Endothelial cell of umbilical vein (primary cell): ENCODE measurements around the gene DYNC1LI1. TPM values are rescaled to one million over a fixed set of nuclear protein-coding genes. Genes with fewer than 3 reads are reported as not detected.
"Not testable (repeated sequence)": the region's sequence is repeated elsewhere in the genome, so short reads cannot be mapped to it uniquely, and the experiment has no call there.

Experiments
- BruUV-seq: library from RNA; stranded (reverse); fragments of 400-500 nt; replicated peaks from 2 replicates; lab custom pipeline; 2021; lab: Mats Ljungman, UMichigan
- CTCF ChIA-PET: fragments of 300-600, 350-600 bp; sonication (Branson Sonifier 250); formaldehyde crosslinking; loops from one replicate; lab custom pipeline; 2021; ENCODE audit warnings: antibody characterized with exemption, inconsistent platforms; lab: Charles Lee
- POLR2A ChIA-PET: fragments of 300-600, 350-600 bp; sonication (Branson Sonifier 250); formaldehyde crosslinking; loops from one replicate; lab custom pipeline; 2021; ENCODE audit warnings: antibody characterized with exemption, inconsistent platforms; lab: Charles Lee
- DNase-seq: peaks from one replicate; pipeline ENCODE4 v3.0.0-alpha.2; 2011; ENCODE audit warnings: low read depth, low spot score
- FAIRE-seq: peaks from 2 replicates; lab custom pipeline; 2011; peaks lifted over from hg19 to GRCh38; lab: Jason Lieb, UNC
- H2AFZ ChIP-seq: 2 replicates; pipeline ENCODE4 v1.6.0; 2012; ENCODE audit warnings: low read depth, low read length, control low read depth, inconsistent platforms
- H3K27ac ChIP-seq: 2 replicates; pipeline ENCODE4 v1.5.1; 2011; ENCODE audit warnings: low read depth, mild to moderate bottlenecking, control low read depth, low read length, moderate library complexity; ENCODE audit not compliant: insufficient read depth
- H3K27me3 ChIP-seq, 2 experiments: 2 replicates each; pipeline versions ENCODE4 v1.6.0 to v1.6.1; 2011; ENCODE audit warnings: low read length in 2 of 2, mixed read lengths in 1 of 2; ENCODE audit not compliant: control insufficient read depth in 2 of 2, insufficient read depth in 2 of 2
- H3K36me3 ChIP-seq, 2 experiments: 2 replicates in 1 of 2; 3 replicates in 1 of 2; pipeline ENCODE4 v1.5.1; 2011; ENCODE audit warnings: low read length in 2 of 2, mild to moderate bottlenecking in 1 of 2, moderate library complexity in 1 of 2; ENCODE audit not compliant: control insufficient read depth in 2 of 2, insufficient read depth in 2 of 2; ENCODE audit errors: extremely low read depth in 1 of 2
- H3K4me1 ChIP-seq: 3 replicates; pipeline ENCODE4 v1.5.1; 2011; ENCODE audit warnings: mild to moderate bottlenecking, low read length; ENCODE audit not compliant: control insufficient read depth, insufficient read depth; ENCODE audit errors: extremely low read depth
- H3K4me2 ChIP-seq: 2 replicates; pipeline ENCODE4 v1.6.1; 2011; ENCODE audit warnings: low read length, control low read depth, mixed read lengths; ENCODE audit not compliant: insufficient read depth
- H3K4me3 ChIP-seq, 3 experiments: fragments of 200-600 bp in 1 of 3; sonication (generic), shearing (Covaris generic) in 1 of 3; replicated peaks in 1 of 3; 2 replicates each; pipeline ENCODE4 v1.5.1; 2011 to 2016; ENCODE audit warnings: control low read depth in 3 of 3, low read length in 3 of 3, mild to moderate bottlenecking in 2 of 3, inconsistent platforms in 1 of 3, low read depth in 1 of 3, moderate library complexity in 1 of 3; ENCODE audit not compliant: insufficient read depth in 1 of 3
- H3K79me2 ChIP-seq: 2 replicates; pipeline ENCODE4 v1.6.0; 2012; ENCODE audit warnings: low read length, inconsistent platforms; ENCODE audit not compliant: control insufficient read depth, insufficient read depth
- H3K9ac ChIP-seq: replicated peaks from 2 replicates; pipeline ENCODE3; 2011; ENCODE audit warnings: low read length, control low read depth; ENCODE audit not compliant: insufficient read depth; ENCODE audit errors: extremely low read depth
- H3K9me1 ChIP-seq: replicated peaks from 3 replicates; pipeline ENCODE4 v1.6.0; 2011; ENCODE audit warnings: mild to moderate bottlenecking, low read length; ENCODE audit not compliant: control insufficient read depth, insufficient read depth; ENCODE audit errors: extremely low read depth
- H3K9me3 ChIP-seq: replicated peaks from 2 replicates; pipeline ENCODE4 v1.5.1; 2012; ENCODE audit warnings: low read length, inconsistent platforms; ENCODE audit not compliant: control insufficient read depth, insufficient read depth
- H4K20me1 ChIP-seq: replicated peaks from 2 replicates; pipeline ENCODE3; 2011; ENCODE audit warnings: mild to moderate bottlenecking, low read length; ENCODE audit not compliant: control insufficient read depth, insufficient read depth; ENCODE audit errors: extremely low read depth
- CTCF ChIP-seq, 2 donors: IDR thresholded peaks; 1 replicate in 1 of 2; 2 replicates in 1 of 2; pipeline ENCODE4 v1.5.1; 2011; ENCODE audit warnings: low read length in 2 of 2, mild to moderate bottlenecking in 2 of 2, moderate library complexity in 2 of 2, control low read depth in 1 of 2, inconsistent platforms in 1 of 2, low read depth in 1 of 2; ENCODE audit not compliant: insufficient read depth in 1 of 2; ENCODE audit errors: extremely low read depth in 1 of 2
- EZH2 ChIP-seq: IDR thresholded peaks from 2 replicates; pipeline ENCODE4 v1.6.1; 2012; ENCODE audit warnings: borderline replicate concordance, low read depth, mild to moderate bottlenecking, moderate library complexity, low read length, inconsistent platforms; ENCODE audit not compliant: severe bottlenecking
- FOS ChIP-seq: IDR thresholded peaks from 2 replicates; pipeline ENCODE4 v1.6.1; 2011; ENCODE audit warnings: mild to moderate bottlenecking, low read length, moderate library complexity, borderline replicate concordance; ENCODE audit not compliant: insufficient read depth
- GATA2 ChIP-seq: IDR thresholded peaks from 2 replicates; pipeline ENCODE4 v1.7.0; 2011; ENCODE audit warnings: low read depth, mild to moderate bottlenecking, moderate library complexity, mixed read lengths, low read length; ENCODE audit not compliant: insufficient read length, insufficient read depth
- JUN ChIP-seq: IDR thresholded peaks from 2 replicates; pipeline ENCODE4 v1.6.1; 2011; ENCODE audit warnings: borderline replicate concordance, low read depth; ENCODE audit not compliant: insufficient read length, insufficient read depth
- MAX ChIP-seq: IDR thresholded peaks from 2 replicates; pipeline ENCODE4 v1.6.1; 2011; ENCODE audit not compliant: insufficient read depth, insufficient read length
- MYC ChIP-seq: IDR thresholded peaks from one replicate; pipeline ENCODE4 v1.6.1; 2011; ENCODE audit warnings: mild to moderate bottlenecking, low read depth, low read length
- POLR2A ChIP-seq: IDR thresholded peaks from 2 replicates; pipeline ENCODE4 v1.6.1; 2012; ENCODE audit warnings: low read depth, mild to moderate bottlenecking, control low read depth, low read length
- POLR2AphosphoS5 ChIP-seq: IDR thresholded peaks from 2 replicates; pipeline ENCODE4 v1.6.1; 2012; ENCODE audit warnings: low read depth, mild to moderate bottlenecking, control low read depth, low read length, moderate library complexity; ENCODE audit not compliant: insufficient read depth
- dilution Hi-C: fragments of 300-500 bp; cut with MboI; formaldehyde crosslinking; loops from one replicate; pipeline ENCODE4 v1.15.0; 2019; ENCODE audit warnings: low sequenced_read_pairs; ENCODE audit not compliant: extremely low pct_ligation_motif_present
- intact Hi-C: fragments of 100-400 bp; cut with micrococcal nuclease; formaldehyde crosslinking; loops from one replicate; pipeline ENCODE4 v1.10.0; 2022
- polyA plus RNA-seq, 4 experiments: library from polyadenylated mRNA; depleted of rRNA in 3 of 4; stranded (reverse) in 3 of 4; unstranded in 1 of 4; fragments of >200 nt; gene quantifications; 2 replicates each; pipeline versions ENCODE4 v1.2.1 to v1.2.3, GENCODE V29; 2011 to 2012; ENCODE audit warnings: missing spikeins in 1 of 4
- total RNA-seq: library from RNA; stranded (reverse); gene quantifications from 2 replicates; pipeline ENCODE4 v1.2.3, GENCODE V29; 2021

Gene DYNC1LI1
- total and polyA plus RNA-seq, 2 donors (not counting 3 experiments of a cell fraction or from before 2014, with no cell fraction given), result 14.9 to 47.6 TPM

GRCh38 chr3:32522682-32523081, 48.0 kb downstream of the DYNC1LI1 start:
- Histone ChIP-seq H2AFZ (no peak overlapping the region), H3K27me3 (no peaks in the 10 kb centered on the region), H4K20me1 (no peaks in the 10 kb centered on the region), H3K4me2 (no peak overlapping the region), H3K36me3 (peaks cover 2 to 4% of the 10 kb centered on the region in 2 experiments), H3K4me3 (no peak overlapping the region), H3K79me2 (no peaks in the 10 kb centered on the region), H3K27ac (no peak overlapping the region), H3K9me1 (no peaks in the 10 kb centered on the region), H3K9ac (no peak overlapping the region), H3K9me3 (no peaks in the 10 kb centered on the region), H3K4me1 (no peaks in the 10 kb centered on the region)
- CTCF ChIA-PET, result interaction anchor here (0.9 to 1.1 kb wide), 2 partner anchors 9 to 47 kb away, joined by 3 to 4 read pairs; no protein-coding TSS in a partner anchor
- POLR2A ChIA-PET, result no interaction called here
- intact Hi-C loops (no loop called here), dilution Hi-C loops (no loop called here)
- BruUV-seq, result no TSS peak
- no peak for DNase-seq
- FAIRE-seq, result no peak
- TF ChIP-seq POLR2A (no peak), MYC (no peak), JUN (no peak), GATA2 (no peak), MAX (no peak), CTCF (IDR thresholded peaks at IDR 0.05; ENCODE audit: extremely low read depth in 1 of 2, insufficient read depth in 1 of 2, low read depth in 1 of 2, low read length in 2 of 2) (no peak), FOS (no peak), POLR2AphosphoS5 (no peak), EZH2 (no peak)

GRCh38 chr3:32518921-32519320, 51.7 kb downstream of the DYNC1LI1 start:
- dilution Hi-C loops, intact Hi-C loops, FAIRE-seq, H3K4me2 ChIP-seq, H3K27me3 ChIP-seq, H2AFZ ChIP-seq, H3K27ac ChIP-seq, CTCF ChIA-PET, H3K79me2 ChIP-seq, H3K36me3 ChIP-seq, DNase-seq, H3K9me3 ChIP-seq, H3K4me3 ChIP-seq, H3K4me1 ChIP-seq, H3K9me1 ChIP-seq, H3K9ac ChIP-seq, POLR2A ChIA-PET, H4K20me1 ChIP-seq, BruUV-seq: not testable (repeated sequence)

GRCh38 chr3:32516751-32517150, 53.9 kb downstream of the DYNC1LI1 start:
- not testable (repeated sequence) for H3K4me2 ChIP-seq

More at GRCh38 chr3:32516751-32517150, 53.9 kb downstream of the DYNC1LI1 start:
- H3K27ac ChIP-seq, H3K79me2 ChIP-seq, intact Hi-C loops, POLR2A ChIA-PET, CTCF ChIA-PET, H4K20me1 ChIP-seq, FAIRE-seq, H2AFZ ChIP-seq, H3K27me3 ChIP-seq, H3K36me3 ChIP-seq, dilution Hi-C loops, H3K9me1 ChIP-seq, H3K9me3 ChIP-seq, H3K4me1 ChIP-seq, DNase-seq, H3K4me3 ChIP-seq, H3K9ac ChIP-seq, BruUV-seq: not testable (repeated sequence)
